ENCODE results near the gene EXOC3L4.

DNA sequence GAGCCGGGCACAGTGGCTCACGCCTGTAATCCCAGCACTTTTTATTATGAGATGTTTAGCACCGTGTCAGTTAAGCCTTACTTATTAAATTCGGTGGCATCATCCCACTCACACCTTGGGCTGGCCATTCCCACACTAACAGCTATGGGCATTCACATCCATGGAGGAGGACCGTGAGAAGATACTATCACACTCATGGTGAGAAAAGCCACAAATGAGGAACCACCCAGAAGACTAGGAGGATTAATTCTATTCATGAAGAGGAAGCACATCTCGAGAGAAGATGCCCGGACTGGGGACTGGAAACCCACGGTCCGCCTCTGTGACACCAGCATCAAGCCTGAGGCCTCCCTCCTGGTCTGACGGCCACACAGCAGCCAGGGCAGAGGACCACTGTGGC is 42.1 kb upstream of the EXOC3L4 start:
- TF ChIP-seq, protein P1, sequence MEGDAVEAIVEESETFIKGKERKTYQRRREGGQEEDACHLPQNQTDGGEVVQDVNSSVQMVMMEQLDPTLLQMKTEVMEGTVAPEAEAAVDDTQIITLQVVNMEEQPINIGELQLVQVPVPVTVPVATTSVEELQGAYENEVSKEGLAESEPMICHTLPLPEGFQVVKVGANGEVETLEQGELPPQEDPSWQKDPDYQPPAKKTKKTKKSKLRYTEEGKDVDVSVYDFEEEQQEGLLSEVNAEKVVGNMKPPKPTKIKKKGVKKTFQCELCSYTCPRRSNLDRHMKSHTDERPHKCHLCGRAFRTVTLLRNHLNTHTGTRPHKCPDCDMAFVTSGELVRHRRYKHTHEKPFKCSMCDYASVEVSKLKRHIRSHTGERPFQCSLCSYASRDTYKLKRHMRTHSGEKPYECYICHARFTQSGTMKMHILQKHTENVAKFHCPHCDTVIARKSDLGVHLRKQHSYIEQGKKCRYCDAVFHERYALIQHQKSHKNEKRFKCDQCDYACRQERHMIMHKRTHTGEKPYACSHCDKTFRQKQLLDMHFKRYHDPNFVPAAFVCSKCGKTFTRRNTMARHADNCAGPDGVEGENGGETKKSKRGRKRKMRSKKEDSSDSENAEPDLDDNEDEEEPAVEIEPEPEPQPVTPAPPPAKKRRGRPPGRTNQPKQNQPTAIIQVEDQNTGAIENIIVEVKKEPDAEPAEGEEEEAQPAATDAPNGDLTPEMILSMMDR (IDR thresholded peaks at IDR 0.05) = no peak
- TF ChIP-seq EP300 (IDR thresholded peaks at IDR 0.05) (no peak), POLR2A (IDR thresholded peaks at IDR 0.05) (no peak)

Data from ovary (tissue), 3 donors.